Activated CD8-positive, alpha-beta memory T cell treated with anti-CD3 and anti-CD28 coated beads, Interleukin-2, amount 50 U/mL, for 1 hour (primary cell): ENCODE results near the gene FADS2.
A peak's percentile ranks its signal among the peaks of the same experiment; 100 is the strongest.

Experiments
- DNase-seq: peaks from one replicate; pipeline ENCODE4 v3.0.0-alpha.2; 2020; ENCODE audit errors: extremely low read depth

FADS2 gene

GRCh38 chr11:61827571-61828378 is at the start of gene FADS2:
Gene FADS2, plus strand, starts transcription at chr11:61828300. Its CDS starts 91 bp downstream, at chr11:61828391.
- peak; percentile 32 for DNase-seq

- no peak for DNase-seq
These were observed 49.7 kb upstream of the FADS2 start for GRCh38 chr11:61778357-61778886.

GRCh38 chr11:61778920-61779650 is 49.0 kb upstream of the FADS2 start:
- DNase-seq = no peak

- DNase-seq = no peak
These were observed 48.2 kb upstream of the FADS2 start for GRCh38 chr11:61779666-61780525.

- DNase-seq = no peak
These were observed 47.4 kb upstream of the FADS2 start for GRCh38 chr11:61780581-61781162.

- DNase-seq = no peak
These were observed 46.5 kb upstream of the FADS2 start for GRCh38 chr11:61781585-61781984.

GRCh38 chr11:61782299-61782698 is 45.8 kb upstream of the FADS2 start:
- no peak for DNase-seq

- DNase-seq = no peak
These were observed 45.3 kb upstream of the FADS2 start for GRCh38 chr11:61782841-61783240.

- DNase-seq = no peak
These were observed 44.2 kb upstream of the FADS2 start for GRCh38 chr11:61783717-61784505.

GRCh38 chr11:61784506-61784805 is 43.6 kb upstream of the FADS2 start:
- no peak for DNase-seq

GRCh38 chr11:61785837-61786402 is 42.2 kb upstream of the FADS2 start:
- DNase-seq = no peak

- no peak for DNase-seq
These were observed 40.1 kb upstream of the FADS2 start for GRCh38 chr11:61787928-61788491.

GRCh38 chr11:61791737-61792309 is 36.3 kb upstream of the FADS2 start:
- no peak for DNase-seq

GRCh38 chr11:61792310-61793082 is 35.6 kb upstream of the FADS2 start, which contains the start of the genes FEN1 and TMEM258:
Gene FEN1, plus strand, starts transcription at chr11:61792911. Its CDS starts 2,451 bp downstream, at chr11:61795362.
Gene TMEM258, minus strand, starts transcription at chr11:61792599. Its CDS starts 41 bp downstream, at chr11:61792558.
- DNase-seq = peak; percentile 59

GRCh38 chr11:61793083-61793828 is 34.8 kb upstream of the FADS2 start:
- DNase-seq = no peak

GRCh38 chr11:61793829-61794204 is 34.3 kb upstream of the FADS2 start:
- DNase-seq = no peak

- DNase-seq = no peak
These were observed 33.5 kb upstream of the FADS2 start for GRCh38 chr11:61794579-61794978.

GRCh38 chr11:61795459-61795858 is 32.6 kb upstream of the FADS2 start:
- no peak for DNase-seq
